Keratinocyte (primary cell): ENCODE measurements around the gene LDLR. TPM values are rescaled to one million over a fixed set of nuclear protein-coding genes. Genes with fewer than 3 reads are reported as not detected.

Experiments
- DNase-seq: peaks from one replicate; pipeline ENCODE4 v3.0.0-alpha.2; 2011; ENCODE audit warnings: low read depth, missing footprints, low spot score
- FAIRE-seq: peaks from 2 replicates; lab custom pipeline; 2011; peaks lifted over from hg19 to GRCh38; lab: Jason Lieb, UNC
- H2AFZ ChIP-seq: 2 replicates; pipeline ENCODE4 v1.6.0; 2012; ENCODE audit warnings: low read length, control low read depth, inconsistent platforms; ENCODE audit not compliant: control insufficient read depth
- H3K27ac ChIP-seq: 2 replicates; pipeline ENCODE4 v1.5.1; 2011; ENCODE audit warnings: low read length; ENCODE audit not compliant: control insufficient read depth, insufficient read depth
- H3K27me3 ChIP-seq: 3 replicates; pipeline ENCODE4 v1.6.0; 2011; ENCODE audit warnings: low read length; ENCODE audit not compliant: control insufficient read depth, insufficient read depth; ENCODE audit errors: extremely low read depth
- H3K36me3 ChIP-seq, 2 experiments: 2 replicates in 1 of 2; 3 replicates in 1 of 2; pipeline ENCODE4 v1.5.1; 2011; ENCODE audit warnings: low read length in 2 of 2, mild to moderate bottlenecking in 1 of 2; ENCODE audit not compliant: control insufficient read depth in 2 of 2, insufficient read depth in 2 of 2; ENCODE audit errors: extremely low read depth in 1 of 2
- H3K4me1 ChIP-seq: 3 replicates; pipeline ENCODE4 v1.5.1; 2011; ENCODE audit warnings: low read length; ENCODE audit not compliant: control insufficient read depth, insufficient read depth; ENCODE audit errors: extremely low read depth
- H3K4me2 ChIP-seq: 3 replicates; pipeline ENCODE4 v1.6.0; 2011; ENCODE audit warnings: low read depth, low read length; ENCODE audit not compliant: control insufficient read depth, insufficient read depth; ENCODE audit errors: extremely low read depth
- H3K4me3 ChIP-seq, 3 experiments: fragments of 200-600 bp in 1 of 3; sonication (generic) in 1 of 3; 2 replicates in 2 of 3; 3 replicates in 1 of 3; pipeline ENCODE4 v1.5.1; 2011 to 2016; ENCODE audit warnings: low read length in 3 of 3, mild to moderate bottlenecking in 3 of 3, control low read depth in 2 of 3, inconsistent platforms in 1 of 3, low read depth in 1 of 3, mixed read lengths in 1 of 3, mixed run types in 1 of 3, moderate library complexity in 1 of 3; ENCODE audit not compliant: control insufficient read depth in 2 of 3, insufficient read depth in 2 of 3; ENCODE audit errors: extremely low read depth in 1 of 3
- H3K79me2 ChIP-seq: 2 replicates; pipeline ENCODE4 v1.6.0; 2012; ENCODE audit warnings: low read length; ENCODE audit not compliant: control insufficient read depth, insufficient read depth
- H3K9ac ChIP-seq: 3 replicates; pipeline ENCODE4 v1.6.0; 2011; ENCODE audit warnings: low read length; ENCODE audit not compliant: control insufficient read depth, insufficient read depth; ENCODE audit errors: extremely low read depth
- H3K9me1 ChIP-seq: 3 replicates; pipeline ENCODE4 v1.6.0; 2011; ENCODE audit warnings: low read length; ENCODE audit not compliant: control insufficient read depth, insufficient read depth; ENCODE audit errors: extremely low read depth
- H3K9me3 ChIP-seq: 2 replicates; pipeline ENCODE4 v1.5.1; 2012; ENCODE audit warnings: low read depth, low read length; ENCODE audit not compliant: control insufficient read depth
- H4K20me1 ChIP-seq: 3 replicates; pipeline ENCODE4 v1.6.0; 2011; ENCODE audit warnings: low read length; ENCODE audit not compliant: control insufficient read depth, insufficient read depth; ENCODE audit errors: extremely low read depth
- CTCF ChIP-seq, 3 experiments: IDR thresholded peaks in 1 of 3; conservative IDR thresholded peaks in 1 of 3; optimal IDR thresholded peaks in 1 of 3; 2 replicates in 2 of 3; 3 replicates in 1 of 3; pipeline versions ENCODE3 to v1.5.1; 2011; ENCODE audit warnings: low read length in 3 of 3, mild to moderate bottlenecking in 3 of 3, moderate library complexity in 2 of 3, control low read depth in 1 of 3, inconsistent platforms in 1 of 3; ENCODE audit not compliant: insufficient read depth in 2 of 3; ENCODE audit errors: extremely low read depth in 1 of 3
- EZH2 ChIP-seq: IDR thresholded peaks from one replicate; pipeline ENCODE4 v1.6.1; 2012; ENCODE audit warnings: inconsistent platforms, mild to moderate bottlenecking, low read length, moderate library complexity
- dilution Hi-C: fragments of 300-500 bp; cut with MboI; formaldehyde crosslinking; loops from one replicate; pipeline ENCODE4 v1.7.0; 2020; ENCODE audit warnings: low sequenced_read_pairs; ENCODE audit not compliant: extremely low pct_ligation_motif_present
- polyA plus RNA-seq, 5 experiments: library from polyadenylated mRNA; depleted of rRNA in 3 of 5; stranded (reverse) in 3 of 5; stranded (forward) in 1 of 5; unstranded in 1 of 5; fragments of >200 nt; gene quantifications; 1 replicate in 1 of 5; 2 replicates in 3 of 5; 3 replicates in 1 of 5; pipeline versions ENCODE4 v1.2.1 to v1.2.3, GENCODE V29; 2011 to 2012; ENCODE audit warnings: missing spikeins in 2 of 5, low read depth in 1 of 5, low replicate concordance in 1 of 5

LDLR gene
- polyA plus RNA-seq, 1 donor (not counting 4 experiments of a cell fraction or from before 2014, with no cell fraction given) = 241 TPM

DNA sequence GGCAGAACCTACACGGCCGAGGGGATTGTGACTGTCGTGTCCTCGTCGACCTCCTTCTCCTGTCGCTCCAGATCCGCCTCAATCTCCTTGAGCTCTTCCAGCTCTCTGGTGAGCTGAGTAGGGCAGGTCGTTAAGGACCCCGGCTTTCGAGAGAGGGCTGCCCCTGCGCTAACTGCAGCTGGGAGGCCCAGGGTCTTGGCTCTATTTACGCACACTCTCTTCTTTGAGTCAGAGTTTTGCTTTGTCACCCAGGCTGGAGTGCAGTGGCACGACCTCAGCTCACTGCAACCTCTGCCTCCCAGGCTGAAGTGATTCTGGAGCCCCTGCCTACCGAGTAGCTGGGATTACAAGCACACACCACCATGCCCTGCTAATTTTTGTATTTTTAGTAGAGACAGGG is 58.7 kb downstream of the LDLR start:
- Histone ChIP-seq H3K27me3 (no peaks in the 10 kb centered on the region), H3K79me2 (peaks cover 9% of the 10 kb centered on the region), H3K36me3 (peaks cover 0 to 16% of the 10 kb centered on the region in 2 experiments), H3K27ac (no peak overlapping the region), H3K9me3 (no peaks in the 10 kb centered on the region), H2AFZ (no peak overlapping the region), H3K9ac (no peak overlapping the region), H4K20me1 (no peaks in the 10 kb centered on the region), H3K4me3 (no peak overlapping the region), H3K4me2 (no peak overlapping the region), H3K9me1 (no peaks in the 10 kb centered on the region), H3K4me1 (peaks cover 12% of the 10 kb centered on the region)
- no peak for TF ChIP-seq EZH2
- no peak for TF ChIP-seq CTCF (optimal IDR thresholded peaks at IDR 0.05 in 1 of 3, IDR thresholded peaks at IDR 0.05 in 1 of 3, conservative IDR thresholded peaks at IDR 0.05 in 1 of 3; ENCODE audit: extremely low read depth in 1 of 3, insufficient read depth in 2 of 3, low read length in 3 of 3)
- DNase-seq (no peak), FAIRE-seq (no peak)
- dilution Hi-C loops = no loop called here

DNA sequence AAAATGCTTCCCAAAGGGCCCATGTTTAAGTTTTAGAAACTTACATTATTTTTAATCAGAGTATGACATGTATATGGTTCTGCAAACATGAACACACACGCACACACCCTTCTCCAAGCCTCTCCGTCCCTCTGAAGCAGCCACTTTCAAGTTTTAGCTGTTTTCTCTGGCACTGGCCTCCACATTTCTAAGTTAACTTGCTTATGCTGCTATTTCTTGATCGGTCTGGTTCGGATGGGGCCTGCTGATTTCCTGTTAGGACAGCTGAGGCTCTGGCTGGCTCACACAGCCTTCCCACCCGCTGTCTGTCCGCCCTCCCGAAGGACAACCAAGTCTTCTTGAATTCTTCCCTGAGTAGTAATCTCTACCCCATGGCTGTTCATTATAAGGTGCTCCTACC is 61.9 kb downstream of the LDLR start:
- H3K4me3 ChIP-seq = no peak overlapping the region
- H4K20me1 ChIP-seq = no peaks in the 10 kb centered on the region
- peaks cover 0 to 5% of the 10 kb centered on the region in 2 experiments for H3K36me3 ChIP-seq
- peaks cover 25% of the 10 kb centered on the region for H3K4me1 ChIP-seq
- TF ChIP-seq CTCF (optimal IDR thresholded peaks at IDR 0.05 in 1 of 3, IDR thresholded peaks at IDR 0.05 in 1 of 3, conservative IDR thresholded peaks at IDR 0.05 in 1 of 3; ENCODE audit: extremely low read depth in 1 of 3, insufficient read depth in 2 of 3, low read length in 3 of 3) (no peak), EZH2 (no peak)
- H3K27ac ChIP-seq = no peak overlapping the region
- H3K4me2 ChIP-seq = no peak overlapping the region
- H3K9ac ChIP-seq = no peak overlapping the region
- H3K27me3 ChIP-seq = no peaks in the 10 kb centered on the region
- no peak for FAIRE-seq
- dilution Hi-C loops = no loop called here
- peaks cover 26% of the 10 kb centered on the region for H3K79me2 ChIP-seq
- H3K9me1 ChIP-seq = no peaks in the 10 kb centered on the region
- H2AFZ ChIP-seq = no peak overlapping the region
- no peak for DNase-seq
- H3K9me3 ChIP-seq = no peaks in the 10 kb centered on the region
